Measurements from ENCODE around the gene CHAF1B.

Gene CHAF1B

DNA sequence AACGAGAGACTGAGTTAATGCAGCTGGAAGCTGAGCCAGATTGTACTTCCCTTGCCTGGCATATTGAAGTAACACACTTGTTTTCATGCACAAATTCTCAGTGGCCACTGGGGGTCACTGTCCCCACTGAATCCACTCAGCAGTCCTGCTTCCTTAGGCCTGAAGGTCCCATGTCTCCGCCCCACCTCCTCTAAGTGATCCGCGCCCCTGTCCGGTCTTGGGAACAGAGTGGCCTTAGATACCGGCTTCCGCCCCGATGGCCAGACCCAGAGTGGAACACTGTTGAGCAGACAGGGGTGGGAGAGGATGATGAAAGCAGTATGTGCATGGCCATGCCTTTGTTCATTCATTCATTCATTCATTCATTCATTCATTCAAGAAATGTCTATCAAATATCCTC is 34.8 kb downstream of the CHAF1B start:
- H3K27ac ChIP-seq (ENCODE audit: low read length): no peak overlapping the region
- peak; percentile 77 for ATAC-seq (ENCODE audit: insufficient read depth, low read depth)
- H3K79me2 ChIP-seq (ENCODE audit: insufficient read depth, low read length): no peaks in the 10 kb centered on the region
- H3K27me3 ChIP-seq (ENCODE audit: insufficient read depth, low read length, poor library complexity): no peaks in the 10 kb centered on the region
- H3K4me1 ChIP-seq (ENCODE audit: insufficient read depth, low read length): no peaks in the 10 kb centered on the region
- no peak overlapping the region for H2AFZ ChIP-seq (ENCODE audit: low read depth, low read length)
- H3K9me3 ChIP-seq (ENCODE audit: insufficient read depth, low read length, severe bottlenecking): no peaks in the 10 kb centered on the region
- H3K4me2 ChIP-seq (ENCODE audit: insufficient read depth, low read length): no peak overlapping the region
- H3K9ac ChIP-seq (ENCODE audit: low read depth, low read length): no peak overlapping the region
- no peak for TF ChIP-seq EZH2 (IDR thresholded peaks at IDR 0.05; ENCODE audit: borderline replicate concordance, low read depth, low read length, severe bottlenecking)
- TF ChIP-seq, protein P1, sequence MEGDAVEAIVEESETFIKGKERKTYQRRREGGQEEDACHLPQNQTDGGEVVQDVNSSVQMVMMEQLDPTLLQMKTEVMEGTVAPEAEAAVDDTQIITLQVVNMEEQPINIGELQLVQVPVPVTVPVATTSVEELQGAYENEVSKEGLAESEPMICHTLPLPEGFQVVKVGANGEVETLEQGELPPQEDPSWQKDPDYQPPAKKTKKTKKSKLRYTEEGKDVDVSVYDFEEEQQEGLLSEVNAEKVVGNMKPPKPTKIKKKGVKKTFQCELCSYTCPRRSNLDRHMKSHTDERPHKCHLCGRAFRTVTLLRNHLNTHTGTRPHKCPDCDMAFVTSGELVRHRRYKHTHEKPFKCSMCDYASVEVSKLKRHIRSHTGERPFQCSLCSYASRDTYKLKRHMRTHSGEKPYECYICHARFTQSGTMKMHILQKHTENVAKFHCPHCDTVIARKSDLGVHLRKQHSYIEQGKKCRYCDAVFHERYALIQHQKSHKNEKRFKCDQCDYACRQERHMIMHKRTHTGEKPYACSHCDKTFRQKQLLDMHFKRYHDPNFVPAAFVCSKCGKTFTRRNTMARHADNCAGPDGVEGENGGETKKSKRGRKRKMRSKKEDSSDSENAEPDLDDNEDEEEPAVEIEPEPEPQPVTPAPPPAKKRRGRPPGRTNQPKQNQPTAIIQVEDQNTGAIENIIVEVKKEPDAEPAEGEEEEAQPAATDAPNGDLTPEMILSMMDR (IDR thresholded peaks at IDR 0.05; ENCODE audit: borderline replicate concordance, extremely low read depth, low read length, poor library complexity, severe bottlenecking): peak; percentile 75
- H3K4me3 ChIP-seq (ENCODE audit: low read depth in 1 of 2, low read length in 2 of 2): no peak overlapping the region
- peaks cover 58% of the 10 kb centered on the region for H3K36me3 ChIP-seq (ENCODE audit: insufficient read depth, low read length)
- peak; percentile 51 for DNase-seq
- peaks cover 9% of the 10 kb centered on the region; the same call in 1 of the 2 replicates for H4K20me1 ChIP-seq (ENCODE audit: insufficient read depth, low read length)

DNA sequence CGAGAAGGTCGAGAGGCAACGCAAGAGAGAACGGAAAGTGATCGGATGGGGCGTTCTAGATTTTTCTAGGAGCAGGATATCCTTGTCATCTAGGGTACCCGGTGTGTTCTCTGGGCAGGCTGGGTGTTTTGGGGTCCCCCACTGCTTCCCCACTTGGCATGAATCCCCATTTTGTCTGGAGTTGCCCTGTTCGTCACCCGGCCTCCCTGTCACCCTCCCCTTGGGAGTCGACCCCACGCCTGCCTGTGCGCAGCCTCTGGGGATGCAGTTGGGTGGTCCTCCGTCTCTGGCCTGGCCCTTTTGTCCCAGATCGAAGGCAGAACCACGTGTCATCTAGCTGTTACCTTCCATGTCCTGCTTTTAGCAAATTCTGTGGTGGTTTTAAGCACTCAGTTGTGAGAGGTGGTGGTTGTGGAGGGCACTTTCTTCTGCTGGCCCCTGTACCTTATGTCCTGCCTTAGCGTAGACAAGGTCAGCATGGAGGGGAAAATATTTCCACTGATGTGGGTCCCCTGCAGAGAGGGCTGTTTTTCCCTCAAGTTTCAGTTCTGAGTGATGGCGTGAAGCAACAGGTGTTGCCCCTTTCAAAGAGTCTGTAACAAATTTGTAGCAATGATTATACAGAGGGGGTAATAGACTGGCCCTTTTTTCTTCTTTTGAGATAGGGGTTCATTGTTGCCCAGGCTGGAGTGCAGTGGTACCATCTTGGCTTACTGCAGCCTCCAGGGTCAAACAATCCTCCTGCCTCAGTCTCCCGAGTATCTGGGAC is 35.6 kb downstream of the CHAF1B start:
- Histone ChIP-seq H3K79me2 (ENCODE audit: insufficient read depth, low read length) (no peaks in the 10 kb centered on the region), H3K9ac (ENCODE audit: low read depth, low read length) (no peak overlapping the region), H3K4me3 (ENCODE audit: low read depth in 1 of 2, low read length in 2 of 2) (no peak overlapping the region), H3K27me3 (ENCODE audit: insufficient read depth, low read length, poor library complexity) (no peaks in the 10 kb centered on the region), H3K27ac (ENCODE audit: low read length) (no peak overlapping the region), H3K4me2 (ENCODE audit: insufficient read depth, low read length) (no peak overlapping the region), H3K4me1 (ENCODE audit: insufficient read depth, low read length) (no peaks in the 10 kb centered on the region), H2AFZ (ENCODE audit: low read depth, low read length) (no peak overlapping the region), H4K20me1 (ENCODE audit: insufficient read depth, low read length) (peaks cover 9% of the 10 kb centered on the region; the same call in 1 of the 2 replicates), H3K36me3 (ENCODE audit: insufficient read depth, low read length) (peaks cover 50% of the 10 kb centered on the region), H3K9me3 (ENCODE audit: insufficient read depth, low read length, severe bottlenecking) (no peaks in the 10 kb centered on the region)
- no peak for ATAC-seq (ENCODE audit: insufficient read depth, low read depth)
- TF ChIP-seq EZH2 (IDR thresholded peaks at IDR 0.05; ENCODE audit: borderline replicate concordance, low read depth, low read length, severe bottlenecking): no peak
- TF ChIP-seq, protein P1 (IDR thresholded peaks at IDR 0.05; ENCODE audit: borderline replicate concordance, extremely low read depth, low read length, poor library complexity, severe bottlenecking): no peak
- no peak for DNase-seq

DNA sequence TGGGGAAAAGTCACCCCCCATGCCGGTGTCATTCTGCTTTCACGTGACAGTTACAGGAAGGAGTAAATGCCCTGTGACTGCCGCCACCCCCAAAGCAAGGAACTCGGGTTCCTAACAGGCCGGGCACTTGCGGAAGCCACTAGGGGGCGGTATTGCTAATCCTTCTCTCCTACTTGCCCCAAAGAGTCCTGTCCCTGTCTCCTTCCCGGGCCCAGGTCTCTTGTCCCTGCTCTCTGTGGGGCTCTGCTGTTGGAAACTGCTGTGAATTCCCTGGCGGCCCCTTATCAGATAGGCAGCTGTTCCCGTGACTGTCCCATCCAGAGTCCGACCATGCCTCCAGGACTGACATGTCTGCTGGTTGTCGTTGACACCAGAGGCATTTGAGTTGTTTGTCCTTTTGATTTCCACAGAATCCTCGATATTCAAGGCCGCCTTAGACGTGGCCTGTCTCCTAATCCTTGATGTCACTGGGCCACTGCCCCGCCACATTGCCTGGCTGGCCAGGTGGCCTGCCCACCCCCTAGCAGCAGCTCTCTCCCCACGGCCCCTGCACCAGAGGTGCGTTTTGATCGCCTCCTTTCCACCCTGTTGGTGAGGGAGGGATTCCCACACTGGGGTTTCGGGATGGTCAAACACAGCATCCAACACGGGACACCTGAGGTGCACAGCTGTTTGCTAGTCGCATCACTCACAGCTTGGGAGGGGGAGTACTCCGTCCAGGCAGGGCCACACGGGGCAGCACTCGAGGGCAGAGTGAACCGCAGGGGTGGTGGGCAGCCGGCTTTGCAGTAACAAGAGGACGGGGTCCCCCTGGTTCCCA is 37.3 kb downstream of the CHAF1B start:
- no peaks in the 10 kb centered on the region for H3K79me2 ChIP-seq (ENCODE audit: insufficient read depth, low read length)
- peaks cover 9% of the 10 kb centered on the region; the same call in 1 of the 2 replicates for H4K20me1 ChIP-seq (ENCODE audit: insufficient read depth, low read length)
- H3K27me3 ChIP-seq (ENCODE audit: insufficient read depth, low read length, poor library complexity): no peaks in the 10 kb centered on the region
- H3K4me2 ChIP-seq (ENCODE audit: insufficient read depth, low read length): no peak overlapping the region
- TF ChIP-seq, protein P1 (IDR thresholded peaks at IDR 0.05; ENCODE audit: borderline replicate concordance, extremely low read depth, low read length, poor library complexity, severe bottlenecking): peak; percentile 73
- no peak for TF ChIP-seq EZH2 (IDR thresholded peaks at IDR 0.05; ENCODE audit: borderline replicate concordance, low read depth, low read length, severe bottlenecking)
- no peak overlapping the region for H3K4me3 ChIP-seq (ENCODE audit: low read depth in 1 of 2, low read length in 2 of 2)
- DNase-seq (peak; percentile 54), ATAC-seq (ENCODE audit: insufficient read depth, low read depth) (peak; percentile 44; the same call in 1 of the 3 replicates)
- no peak overlapping the region for H3K27ac ChIP-seq (ENCODE audit: low read length)
- H3K9ac ChIP-seq (ENCODE audit: low read depth, low read length): no peak overlapping the region
- H3K4me1 ChIP-seq (ENCODE audit: insufficient read depth, low read length): no peaks in the 10 kb centered on the region
- H3K36me3 ChIP-seq (ENCODE audit: insufficient read depth, low read length): peaks cover 36% of the 10 kb centered on the region
- no peak overlapping the region for H2AFZ ChIP-seq (ENCODE audit: low read depth, low read length)
- H3K9me3 ChIP-seq (ENCODE audit: insufficient read depth, low read length, severe bottlenecking): no peaks in the 10 kb centered on the region
